DND-41 (cell line): ENCODE measurements around the gene RABGAP1L.
"Not testable (repeated sequence)": the region's sequence is repeated elsewhere in the genome, so short reads cannot be mapped to it uniquely, and the experiment has no call there.

ENCODE experiments used
- ATAC-seq: fragments of 200-7000 bp; cut with Tn5 transposase; 3 replicates; pipeline ENCODE4 v1.9.1; 2021; ENCODE audit warnings: low read depth; ENCODE audit not compliant: insufficient read depth
- DNase-seq: peaks from one replicate; pipeline ENCODE4 v3.0.0-alpha.2; 2020
- H2AFZ ChIP-seq: 2 replicates; pipeline ENCODE4 v1.6.0; 2012; ENCODE audit warnings: low read depth, low read length
- H3K27ac ChIP-seq: 2 replicates; pipeline ENCODE4 v1.5.1; 2012; ENCODE audit warnings: low read length, inconsistent platforms
- H3K27me3 ChIP-seq: fragments of 200-600 bp; sonication (generic); 2 replicates; pipeline ENCODE4 v1.6.0; 2012; ENCODE audit warnings: low read length, mild to moderate bottlenecking, inconsistent platforms; ENCODE audit not compliant: insufficient read depth, poor library complexity
- H3K36me3 ChIP-seq: 2 replicates; pipeline ENCODE4 v1.5.1; 2012; ENCODE audit warnings: low read length, inconsistent platforms; ENCODE audit not compliant: insufficient read depth
- H3K4me1 ChIP-seq: 2 replicates; pipeline ENCODE4 v1.5.1; 2012; ENCODE audit warnings: mild to moderate bottlenecking, low read length; ENCODE audit not compliant: insufficient read depth
- H3K4me2 ChIP-seq: 2 replicates; pipeline ENCODE4 v1.6.0; 2012; ENCODE audit warnings: mild to moderate bottlenecking, moderate library complexity, low read length, inconsistent platforms; ENCODE audit not compliant: insufficient read depth
- H3K4me3 ChIP-seq, 2 experiments: fragments of 200-600 bp in 1 of 2; shearing (Covaris generic) in 1 of 2; 2 replicates each; pipeline ENCODE4 v1.5.1; 2012 to 2016; ENCODE audit warnings: inconsistent platforms in 2 of 2, low read length in 2 of 2, mild to moderate bottlenecking in 2 of 2, low read depth in 1 of 2, moderate library complexity in 1 of 2
- H3K79me2 ChIP-seq: 2 replicates; pipeline ENCODE4 v1.6.0; 2012; ENCODE audit warnings: low read length, inconsistent platforms; ENCODE audit not compliant: insufficient read depth
- H3K9ac ChIP-seq: 2 replicates; pipeline ENCODE4 v1.6.0; 2012; ENCODE audit warnings: low read depth, mild to moderate bottlenecking, inconsistent platforms, low read length, moderate library complexity
- H3K9me3 ChIP-seq: 2 replicates; pipeline ENCODE4 v1.5.1; 2012; ENCODE audit warnings: low read length, moderate library complexity, mild to moderate bottlenecking, inconsistent platforms; ENCODE audit not compliant: insufficient read depth, severe bottlenecking
- H4K20me1 ChIP-seq: 2 replicates; pipeline ENCODE4 v1.6.0; 2012; ENCODE audit warnings: low read length; ENCODE audit not compliant: insufficient read depth
- EZH2 ChIP-seq: IDR thresholded peaks from 3 replicates; pipeline ENCODE4 v1.6.1; 2012; ENCODE audit warnings: borderline replicate concordance, low read depth, mild to moderate bottlenecking, moderate library complexity, low read length, inconsistent platforms; ENCODE audit not compliant: severe bottlenecking
- TF ChIP-seq, protein P1 (sequence below): IDR thresholded peaks from 2 replicates; pipeline ENCODE4 v1.5.1; 2012; ENCODE audit warnings: borderline replicate concordance, low read length, moderate library complexity, mild to moderate bottlenecking; ENCODE audit not compliant: poor library complexity, severe bottlenecking; ENCODE audit errors: extremely low read depth

RABGAP1L gene

DNA sequence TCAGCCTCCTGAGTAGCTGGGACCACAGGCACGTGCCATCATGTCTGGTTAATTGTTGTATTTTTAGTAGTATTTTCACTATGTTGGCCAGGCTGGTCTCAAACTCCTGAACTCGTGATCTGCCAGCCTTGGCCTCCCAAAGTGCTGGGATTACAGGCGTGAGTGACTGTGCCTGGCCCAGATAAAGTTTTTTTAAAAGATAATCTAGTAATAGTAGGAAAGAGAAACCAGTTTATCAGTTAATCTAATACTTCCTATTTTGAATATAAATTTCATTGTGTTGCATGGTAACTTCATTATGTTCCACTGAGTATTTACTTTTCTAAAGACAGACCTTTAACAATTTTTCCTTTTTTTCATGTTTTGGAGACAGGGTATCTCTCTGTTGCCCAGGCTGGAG lies 10.0 kb downstream of the RABGAP1L start:
- H3K79me2 ChIP-seq: peaks cover 31% of the 10 kb centered on the region
- H3K9me3 ChIP-seq: no peaks in the 10 kb centered on the region
- DNase-seq: no peak
- H3K27me3 ChIP-seq: no peaks in the 10 kb centered on the region
- no peak overlapping the region for H3K4me2 ChIP-seq
- H3K4me1 ChIP-seq: no peaks in the 10 kb centered on the region
- H3K4me3 ChIP-seq: no peak overlapping the region
- H3K36me3 ChIP-seq: no peaks in the 10 kb centered on the region
- no peaks in the 10 kb centered on the region for H4K20me1 ChIP-seq
- no peak for ATAC-seq
- H3K9ac ChIP-seq: no peak overlapping the region
- no peak overlapping the region for H3K27ac ChIP-seq
- no peak for TF ChIP-seq EZH2
- TF ChIP-seq, protein P1, sequence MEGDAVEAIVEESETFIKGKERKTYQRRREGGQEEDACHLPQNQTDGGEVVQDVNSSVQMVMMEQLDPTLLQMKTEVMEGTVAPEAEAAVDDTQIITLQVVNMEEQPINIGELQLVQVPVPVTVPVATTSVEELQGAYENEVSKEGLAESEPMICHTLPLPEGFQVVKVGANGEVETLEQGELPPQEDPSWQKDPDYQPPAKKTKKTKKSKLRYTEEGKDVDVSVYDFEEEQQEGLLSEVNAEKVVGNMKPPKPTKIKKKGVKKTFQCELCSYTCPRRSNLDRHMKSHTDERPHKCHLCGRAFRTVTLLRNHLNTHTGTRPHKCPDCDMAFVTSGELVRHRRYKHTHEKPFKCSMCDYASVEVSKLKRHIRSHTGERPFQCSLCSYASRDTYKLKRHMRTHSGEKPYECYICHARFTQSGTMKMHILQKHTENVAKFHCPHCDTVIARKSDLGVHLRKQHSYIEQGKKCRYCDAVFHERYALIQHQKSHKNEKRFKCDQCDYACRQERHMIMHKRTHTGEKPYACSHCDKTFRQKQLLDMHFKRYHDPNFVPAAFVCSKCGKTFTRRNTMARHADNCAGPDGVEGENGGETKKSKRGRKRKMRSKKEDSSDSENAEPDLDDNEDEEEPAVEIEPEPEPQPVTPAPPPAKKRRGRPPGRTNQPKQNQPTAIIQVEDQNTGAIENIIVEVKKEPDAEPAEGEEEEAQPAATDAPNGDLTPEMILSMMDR: no peak
- no peak overlapping the region for H2AFZ ChIP-seq

DNA sequence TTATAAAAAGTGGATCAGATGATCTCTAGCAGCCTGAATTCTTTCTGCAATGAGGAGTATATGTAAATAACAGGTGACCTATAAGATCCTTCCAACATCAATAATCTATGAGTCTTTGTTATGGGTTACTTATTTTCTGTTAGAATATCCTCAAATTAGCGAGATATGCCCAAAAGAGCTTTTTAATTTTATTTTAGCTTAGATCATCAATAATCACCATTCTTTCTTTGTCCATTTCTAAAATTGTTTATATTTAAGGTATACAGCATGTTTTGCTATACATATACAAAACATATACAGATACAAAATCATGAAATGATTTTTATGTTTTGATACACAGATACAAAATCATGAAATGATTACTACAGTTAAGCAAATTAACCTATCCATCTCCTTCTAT lies 11.8 kb downstream of the RABGAP1L start:
- H3K27me3 ChIP-seq: no peaks in the 10 kb centered on the region
- ATAC-seq (no peak), DNase-seq (no peak)
- no peaks in the 10 kb centered on the region for H3K4me1 ChIP-seq
- H3K4me2 ChIP-seq: no peak overlapping the region
- no peak for TF ChIP-seq EZH2
- TF ChIP-seq, protein P1: no peak
- no peak overlapping the region for H3K9ac ChIP-seq
- H3K36me3 ChIP-seq: no peaks in the 10 kb centered on the region
- no peak overlapping the region for H3K27ac ChIP-seq
- no peaks in the 10 kb centered on the region for H4K20me1 ChIP-seq
- H2AFZ ChIP-seq: no peak overlapping the region
- H3K9me3 ChIP-seq: no peaks in the 10 kb centered on the region
- no peak overlapping the region for H3K4me3 ChIP-seq
- peaks cover 24% of the 10 kb centered on the region for H3K79me2 ChIP-seq

DNA sequence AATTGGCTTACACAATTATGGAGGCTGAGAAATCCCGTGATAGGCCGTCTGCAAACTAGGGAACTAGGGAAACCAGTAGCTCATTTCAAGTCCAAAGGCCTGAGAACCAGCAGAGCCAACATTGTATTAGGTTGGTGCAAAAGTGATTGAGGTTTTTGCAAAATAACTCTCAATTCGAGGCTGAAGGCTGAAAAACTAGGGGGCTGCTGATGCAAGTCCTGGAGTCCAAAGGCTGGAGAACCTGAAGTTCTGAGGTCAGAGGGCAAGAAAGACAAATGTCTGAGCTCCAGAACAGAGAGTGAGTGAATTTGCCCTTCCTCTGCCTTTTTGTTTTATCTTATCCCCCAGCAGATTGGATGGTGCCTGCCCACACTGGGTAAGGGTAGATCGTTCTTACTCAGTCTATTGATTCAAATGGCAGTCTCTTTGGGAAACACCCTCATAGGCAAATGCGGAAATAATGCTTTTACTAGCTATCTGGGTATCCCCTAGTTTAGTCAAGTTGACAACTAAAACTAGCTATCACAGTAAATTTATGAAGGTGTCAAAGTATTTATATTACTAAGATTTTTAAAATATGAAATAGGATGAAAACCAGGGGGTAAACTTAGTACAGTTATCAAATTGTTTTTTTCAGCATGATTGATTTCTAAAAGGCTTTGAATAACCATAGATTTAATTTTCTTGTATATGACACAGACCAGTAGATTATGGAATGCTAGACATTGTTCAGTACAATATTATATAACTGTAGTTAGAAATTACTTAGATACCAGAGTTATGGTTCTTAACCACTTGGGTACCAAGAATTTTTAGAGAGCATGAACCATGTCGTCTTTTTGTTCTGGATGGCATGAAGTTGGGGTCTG lies 15.4 kb downstream of the RABGAP1L start:
- Histone ChIP-seq H3K27me3 (no peaks in the 10 kb centered on the region), H3K9ac (no peak overlapping the region), H3K4me1 (no peaks in the 10 kb centered on the region), H2AFZ (no peak overlapping the region), H3K79me2 (peaks cover 10% of the 10 kb centered on the region), H3K36me3 (no peaks in the 10 kb centered on the region), H3K27ac (no peak overlapping the region), H3K9me3 (no peaks in the 10 kb centered on the region), H3K4me2 (no peak overlapping the region), H3K4me3 (no peak overlapping the region), H4K20me1 (no peaks in the 10 kb centered on the region)
- no peak for TF ChIP-seq EZH2
- ATAC-seq (no peak), DNase-seq (no peak)

DNA sequence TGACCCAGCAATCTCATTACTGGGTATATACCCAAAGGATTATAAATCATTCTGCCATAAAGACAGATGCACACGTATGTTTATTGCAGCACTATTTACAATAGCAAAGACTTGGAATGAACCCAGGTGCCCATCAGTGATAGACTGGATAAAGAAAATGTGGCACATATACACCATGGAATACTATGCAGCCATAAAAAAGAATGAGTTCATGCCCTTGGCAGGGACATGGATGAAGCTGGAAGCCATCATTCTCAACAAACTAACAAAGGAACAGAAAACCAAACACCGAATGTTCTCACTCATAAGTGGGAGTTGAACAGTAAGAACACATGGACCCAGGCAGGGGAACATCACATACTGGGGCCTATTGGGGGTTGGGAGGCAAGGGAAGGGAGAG lies 19.1 kb downstream of the RABGAP1L start:
- not testable (repeated sequence) for H3K27me3 ChIP-seq, H3K36me3 ChIP-seq, H3K4me2 ChIP-seq, H2AFZ ChIP-seq, H3K27ac ChIP-seq, H3K9me3 ChIP-seq, H3K4me1 ChIP-seq, H3K9ac ChIP-seq, H3K4me3 ChIP-seq, H3K79me2 ChIP-seq, DNase-seq, ATAC-seq, H4K20me1 ChIP-seq
